Thyroid gland (tissue), 4 donors: ENCODE results near the gene DNAI1.

Experiments
- CTCF ChIP-seq, 6 experiments: fragments of 200-600 bp in 3 of 6; fragments of 450-650 bp in 3 of 6; sonication (generic) in 3 of 6; IDR thresholded peaks; one replicate each; pipeline ENCODE4 v1.5.1; 2016 to 2019; ENCODE audit warnings: antibody characterized with exemption in 6 of 6, mild to moderate bottlenecking in 2 of 6, inconsistent platforms in 1 of 6, moderate library complexity in 1 of 6
- POLR2A ChIP-seq, 2 donors: fragments of 450-650 bp; IDR thresholded peaks; one replicate each; pipeline ENCODE4 v1.6.1; 2017; ENCODE audit warnings: antibody characterized with exemption in 2 of 2, mild to moderate bottlenecking in 2 of 2, moderate library complexity in 1 of 2

GRCh38 chr9:34518896-34519295, 60.3 kb downstream of the DNAI1 start:
- TF ChIP-seq CTCF (IDR thresholded peaks at IDR 0.05) = no peak
- TF ChIP-seq POLR2A (IDR thresholded peaks at IDR 0.05) = no peak
